ENCODE measurements around the gene PCSK5. TPM values are rescaled to one million over a fixed set of nuclear protein-coding genes. Genes with fewer than 3 reads are reported as not detected.

PCSK5 gene
- total and polyA plus RNA-seq, 4 donors, result 0.58 to 3.6 (median 0.82) TPM

DNA sequence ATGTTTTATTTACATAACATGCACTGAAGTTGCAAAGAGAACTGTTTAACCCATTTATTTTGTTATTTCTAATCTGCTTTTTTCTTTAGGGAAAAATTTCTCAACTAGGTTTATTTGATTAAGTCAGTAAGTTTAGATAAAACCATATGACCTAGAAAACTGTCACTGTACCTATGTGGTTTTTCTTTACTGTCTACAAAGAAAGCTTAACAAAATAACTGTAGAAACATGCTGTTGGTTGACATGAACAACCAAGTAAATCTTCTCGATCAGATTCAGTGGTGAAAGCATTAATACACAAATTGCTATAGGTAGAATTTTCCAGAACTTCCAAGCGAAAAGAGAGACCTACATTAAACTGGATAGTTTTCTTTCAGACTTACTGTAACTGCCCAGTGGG is 137.4 kb downstream of the PCSK5 start:
- Histone ChIP-seq H3K9me3 (ENCODE audit: control insufficient read depth in 4 of 4, low read length in 3 of 4) (no peaks in the 10 kb centered on the region), H3K9ac (ENCODE audit: low read depth in 1 of 2, low read length in 2 of 2) (no peak overlapping the region), H3K4me3 (ENCODE audit: low read depth in 1 of 3, low read length in 3 of 3) (no peak overlapping the region), H3K27ac (ENCODE audit: low read depth in 1 of 2, low read length in 2 of 2) (no peak overlapping the region), H3K27me3 (ENCODE audit: control insufficient read depth in 4 of 4, insufficient read depth in 4 of 4, low read length in 3 of 4) (no peaks in the 10 kb centered on the region), H3K4me1 (ENCODE audit: control insufficient read depth in 4 of 4, insufficient read depth in 4 of 4, low read length in 3 of 4) (no peaks in the 10 kb centered on the region), H3K36me3 (ENCODE audit: control insufficient read depth in 4 of 4, insufficient read depth in 3 of 4, low read depth in 1 of 4, low read length in 3 of 4) (no peaks in the 10 kb centered on the region)
- WGBS, result 92% methylated on average over 2 of the region's 2 CpGs
- no peak for TF ChIP-seq FOXA2 (IDR thresholded peaks at IDR 0.05)
- no peak for TF ChIP-seq ATF3 (IDR thresholded peaks at IDR 0.05)
- no peak for TF ChIP-seq TAF1 (conservative IDR thresholded peaks at IDR 0.05)
- TF ChIP-seq FOXA1 (IDR thresholded peaks at IDR 0.05), result no peak
- TF ChIP-seq GABPA (IDR thresholded peaks at IDR 0.05 in 1 of 2, conservative IDR thresholded peaks at IDR 0.05 in 1 of 2), result no peak
- no peak for DNase-seq (ENCODE audit: low spot score)

- no peaks in the 10 kb centered on the region for H3K36me3 ChIP-seq (ENCODE audit: control insufficient read depth in 4 of 4, insufficient read depth in 3 of 4, low read depth in 1 of 4, low read length in 3 of 4)
- 89% methylated on average over 6 of the region's 6 CpGs for WGBS
- no peak overlapping the region for H3K27ac ChIP-seq (ENCODE audit: low read depth in 1 of 2, low read length in 2 of 2)
- H3K9ac ChIP-seq (ENCODE audit: low read depth in 1 of 2, low read length in 2 of 2), result no peak overlapping the region
- no peak for TF ChIP-seq HNF4A (conservative IDR thresholded peaks at IDR 0.05)
- H3K4me3 ChIP-seq (ENCODE audit: low read depth in 1 of 3, low read length in 3 of 3), result no peak overlapping the region
- DNase-seq (ENCODE audit: low spot score), result no peak
- H3K9me3 ChIP-seq (ENCODE audit: control insufficient read depth in 4 of 4, low read length in 3 of 4), result no peaks in the 10 kb centered on the region
- no peaks in the 10 kb centered on the region for H3K4me1 ChIP-seq (ENCODE audit: control insufficient read depth in 4 of 4, insufficient read depth in 4 of 4, low read length in 3 of 4)
- H3K27me3 ChIP-seq (ENCODE audit: control insufficient read depth in 4 of 4, insufficient read depth in 4 of 4, low read length in 3 of 4), result no peaks in the 10 kb centered on the region
Measured at GRCh38 chr9:76032038-76032796, 141.7 kb downstream of the PCSK5 start.

DNA sequence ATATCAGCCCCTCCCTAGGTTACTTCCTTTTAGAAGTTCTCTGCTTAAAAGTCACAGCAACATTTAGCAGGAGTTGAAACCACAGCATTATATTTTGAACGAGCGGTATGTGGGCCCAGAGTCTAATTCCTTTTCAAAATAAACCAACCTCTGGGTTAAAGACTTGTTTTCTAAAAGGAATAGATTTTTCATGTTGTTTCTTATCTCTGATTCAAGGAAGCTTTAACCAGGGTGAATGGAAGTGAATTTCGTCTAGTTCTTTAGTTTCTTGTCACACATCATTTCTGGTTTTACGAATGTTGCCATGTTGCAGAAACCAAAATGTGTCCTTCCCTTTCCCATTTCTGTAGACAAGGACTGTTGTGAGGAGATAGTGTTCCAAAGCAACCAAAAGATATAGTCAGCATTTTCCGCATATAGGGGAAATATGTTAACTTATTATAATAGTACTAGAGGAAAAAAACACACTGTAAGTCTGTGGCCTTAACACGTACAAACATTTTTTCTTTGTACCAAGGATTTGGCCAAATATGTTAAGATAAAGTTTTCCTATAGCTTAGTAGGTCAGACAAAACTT is 142.4 kb downstream of the PCSK5 start:
- Histone ChIP-seq H3K9me3 (ENCODE audit: control insufficient read depth in 4 of 4, low read length in 3 of 4) (no peaks in the 10 kb centered on the region), H3K4me1 (ENCODE audit: control insufficient read depth in 4 of 4, insufficient read depth in 4 of 4, low read length in 3 of 4) (no peaks in the 10 kb centered on the region), H3K27me3 (ENCODE audit: control insufficient read depth in 4 of 4, insufficient read depth in 4 of 4, low read length in 3 of 4) (no peaks in the 10 kb centered on the region), H3K36me3 (ENCODE audit: control insufficient read depth in 4 of 4, insufficient read depth in 3 of 4, low read depth in 1 of 4, low read length in 3 of 4) (no peaks in the 10 kb centered on the region), H3K9ac (ENCODE audit: low read depth in 1 of 2, low read length in 2 of 2) (no peak overlapping the region), H3K27ac (ENCODE audit: low read depth in 1 of 2, low read length in 2 of 2) (no peak overlapping the region), H3K4me3 (ENCODE audit: low read depth in 1 of 3, low read length in 3 of 3) (no peak overlapping the region)
- no peak for TF ChIP-seq HNF4G (IDR thresholded peaks at IDR 0.05)
- no peak for TF ChIP-seq GABPA (IDR thresholded peaks at IDR 0.05 in 1 of 2, conservative IDR thresholded peaks at IDR 0.05 in 1 of 2)
- TF ChIP-seq SP1 (IDR thresholded peaks at IDR 0.05), result no peak
- TF ChIP-seq MAX (IDR thresholded peaks at IDR 0.05), result no peak
- TF ChIP-seq TAF1 (conservative IDR thresholded peaks at IDR 0.05), result no peak
- TF ChIP-seq, protein P1, sequence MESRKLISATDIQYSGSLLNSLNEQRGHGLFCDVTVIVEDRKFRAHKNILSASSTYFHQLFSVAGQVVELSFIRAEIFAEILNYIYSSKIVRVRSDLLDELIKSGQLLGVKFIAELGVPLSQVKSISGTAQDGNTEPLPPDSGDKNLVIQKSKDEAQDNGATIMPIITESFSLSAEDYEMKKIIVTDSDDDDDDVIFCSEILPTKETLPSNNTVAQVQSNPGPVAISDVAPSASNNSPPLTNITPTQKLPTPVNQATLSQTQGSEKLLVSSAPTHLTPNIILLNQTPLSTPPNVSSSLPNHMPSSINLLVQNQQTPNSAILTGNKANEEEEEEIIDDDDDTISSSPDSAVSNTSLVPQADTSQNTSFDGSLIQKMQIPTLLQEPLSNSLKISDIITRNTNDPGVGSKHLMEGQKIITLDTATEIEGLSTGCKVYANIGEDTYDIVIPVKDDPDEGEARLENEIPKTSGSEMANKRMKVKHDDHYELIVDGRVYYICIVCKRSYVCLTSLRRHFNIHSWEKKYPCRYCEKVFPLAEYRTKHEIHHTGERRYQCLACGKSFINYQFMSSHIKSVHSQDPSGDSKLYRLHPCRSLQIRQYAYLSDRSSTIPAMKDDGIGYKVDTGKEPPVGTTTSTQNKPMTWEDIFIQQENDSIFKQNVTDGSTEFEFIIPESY (IDR thresholded peaks at IDR 0.05), result no peak
- no peak for TF ChIP-seq HNF4A (conservative IDR thresholded peaks at IDR 0.05)
- no peak for TF ChIP-seq NR2F2 (IDR thresholded peaks at IDR 0.05)
- TF ChIP-seq JUND (IDR thresholded peaks at IDR 0.05), result no peak
- no peak for TF ChIP-seq RAD21 (IDR thresholded peaks at IDR 0.05)
- DNase-seq (ENCODE audit: low spot score), result no peak
- whole genome bisulfite sequencing, result 90% methylated on average over 6 of the region's 6 CpGs
